PC-9 (cell line): Measurements from ENCODE around the gene PARS2.

Experiments
- CTCF ChIP-seq: fragments of 200-600 bp; sonication (generic); conservative IDR thresholded peaks from 2 replicates; pipeline ENCODE4 v1.6.1; 2017; ENCODE audit warnings: mixed run types, antibody characterized with exemption, mild to moderate bottlenecking, moderate library complexity
- EZH2 ChIP-seq: fragments of 200-600 bp; sonication (generic); IDR thresholded peaks from 2 replicates; pipeline ENCODE4 v1.8.0; 2017; ENCODE audit warnings: antibody characterized with exemption, low read depth

- TF ChIP-seq CTCF (no peak), EZH2 (no peak)
Measured at GRCh38 chr1:54745274-54745673, 19.0 kb downstream of the PARS2 start.
